SK-N-MC (cell line): Measurements from ENCODE around the gene ZNF30.
"Not testable (repeated sequence)": the region's sequence is repeated elsewhere in the genome, so short reads cannot be mapped to it uniquely, and the experiment has no call there.

Experiments
- DNase-seq: peaks from one replicate; pipeline ENCODE4 v3.0.0-alpha.2; 2011; ENCODE audit warnings: low read depth, low spot score
- H3K27ac ChIP-seq: fragments of 200-600 bp; sonication (generic); 2 replicates; pipeline ENCODE4 v1.5.1; 2016; ENCODE audit warnings: mixed run types
- H3K36me3 ChIP-seq: fragments of 200-600 bp; sonication (generic); 2 replicates; pipeline ENCODE4 v1.6.1; 2017; ENCODE audit warnings: antibody characterized with exemption, low read length, mixed read lengths; ENCODE audit not compliant: insufficient read depth
- H3K4me3 ChIP-seq: fragments of 200-600 bp; sonication (generic); 2 replicates; pipeline ENCODE4 v1.5.1; 2016
- H3K9ac ChIP-seq: fragments of 200-600 bp; sonication (generic); 2 replicates; pipeline ENCODE4 v1.8.0; 2017; ENCODE audit warnings: mixed run types, mixed read lengths; ENCODE audit not compliant: insufficient read length
- H3K9me3 ChIP-seq: fragments of 200-600 bp; sonication (generic); 2 replicates; pipeline ENCODE4 v1.6.1; 2017; ENCODE audit warnings: low read depth, mild to moderate bottlenecking, antibody characterized with exemption, low read length, moderate library complexity, mixed read lengths
- EZH2 ChIP-seq: fragments of 200-600 bp; sonication (generic); IDR thresholded peaks from one replicate; pipeline ENCODE4 v1.6.1; 2017; ENCODE audit warnings: antibody characterized with exemption
- FOXP2 ChIP-seq: optimal IDR thresholded peaks from 2 replicates; pipeline ENCODE3; 2011; ENCODE audit warnings: mild to moderate bottlenecking, moderate library complexity; ENCODE audit not compliant: insufficient read depth; ENCODE audit errors: extremely low read length, control extremely low read depth
- POLR2AphosphoS5 ChIP-seq: IDR thresholded peaks from 2 replicates; pipeline ENCODE4 v1.6.1; 2012; ENCODE audit warnings: mild to moderate bottlenecking, low read depth, low read length, borderline replicate concordance

The ZNF30 gene

DNA sequence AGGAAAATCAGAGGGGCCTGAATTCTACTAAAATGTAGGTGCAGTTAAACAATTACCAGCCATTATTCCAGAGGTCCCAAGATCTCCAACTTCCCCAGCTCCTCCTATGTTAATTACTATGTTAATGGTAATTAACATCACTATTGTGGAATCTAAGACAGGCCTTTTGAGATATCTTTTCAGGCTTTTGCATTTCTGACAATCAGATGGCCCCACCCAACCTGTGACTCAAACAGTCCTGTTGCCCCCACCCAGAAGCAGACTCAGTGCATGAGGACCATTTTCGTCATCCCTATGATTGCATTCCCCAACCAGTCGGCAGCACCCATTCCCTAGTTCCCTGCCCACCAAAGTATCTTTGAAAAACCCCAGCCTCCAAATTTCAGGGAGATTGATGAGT, 8.5 kb upstream of the ZNF30 start:
- H3K4me3 ChIP-seq: no peak overlapping the region
- H3K9me3 ChIP-seq: no peaks in the 10 kb centered on the region
- no peaks in the 10 kb centered on the region for H3K36me3 ChIP-seq
- H3K27ac ChIP-seq: no peak overlapping the region
- DNase-seq: no peak
- TF ChIP-seq POLR2AphosphoS5: no peak
- TF ChIP-seq FOXP2: no peak
- TF ChIP-seq EZH2: no peak
- no peak overlapping the region for H3K9ac ChIP-seq

DNA sequence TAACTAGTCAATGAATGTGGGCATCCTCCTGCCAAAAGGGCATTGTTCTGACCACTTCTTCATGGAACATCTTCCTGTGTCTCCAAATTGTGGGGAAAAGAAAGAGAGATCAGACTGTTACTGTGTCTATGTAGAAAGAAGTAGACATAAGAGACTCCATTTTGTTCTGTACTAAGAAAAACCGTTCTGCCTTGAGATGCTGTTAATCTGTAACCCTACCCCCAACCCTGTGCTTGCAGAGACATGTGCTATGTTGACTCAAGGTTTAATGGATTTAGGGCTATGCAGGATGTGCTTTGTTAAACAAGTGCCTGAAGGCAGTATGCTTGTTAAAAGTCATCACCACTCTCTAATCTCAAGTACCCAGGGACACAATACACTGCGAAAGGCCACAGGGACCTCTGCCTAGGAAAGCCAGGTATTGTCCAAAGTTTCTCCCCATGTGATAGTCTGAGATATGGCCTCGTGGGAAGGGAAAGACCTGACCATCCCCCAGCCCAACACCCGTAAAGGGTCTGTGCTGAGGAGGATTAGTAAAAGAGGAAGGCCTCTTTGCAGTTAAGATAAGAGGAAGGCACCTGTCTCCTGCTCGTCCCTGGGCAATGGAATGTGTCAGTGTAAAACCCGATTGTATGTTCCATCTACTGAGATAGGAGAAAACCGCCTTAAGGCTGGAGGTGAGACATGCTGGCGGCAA, 6.5 kb upstream of the ZNF30 start:
- not testable (repeated sequence) for H3K9ac ChIP-seq, DNase-seq, H3K27ac ChIP-seq, H3K9me3 ChIP-seq, H3K36me3 ChIP-seq, H3K4me3 ChIP-seq

- Histone ChIP-seq H3K9me3 (no peaks in the 10 kb centered on the region), H3K4me3 (no peak overlapping the region), H3K36me3 (peaks cover 4% of the 10 kb centered on the region; the same call in 1 of the 2 replicates), H3K9ac (no peak overlapping the region), H3K27ac (no peak overlapping the region)
- no peak for DNase-seq
- TF ChIP-seq EZH2: no peak
- TF ChIP-seq POLR2AphosphoS5: no peak
- TF ChIP-seq FOXP2: no peak
These were observed 1.3 kb upstream of the ZNF30 start for GRCh38 chr19:34925278-34925855.

- DNase-seq: no peak
- H3K9ac ChIP-seq: peak overlapping the region; percentile 75
- no peak for TF ChIP-seq FOXP2
- peak overlapping the region; percentile 84 for H3K4me3 ChIP-seq
- no peak overlapping the region for H3K27ac ChIP-seq
- no peaks in the 10 kb centered on the region for H3K9me3 ChIP-seq
- peaks cover 4% of the 10 kb centered on the region; the same call in 1 of the 2 replicates for H3K36me3 ChIP-seq
These were observed 380 bp upstream of the ZNF30 start for GRCh38 chr19:34926361-34926684.

DNA sequence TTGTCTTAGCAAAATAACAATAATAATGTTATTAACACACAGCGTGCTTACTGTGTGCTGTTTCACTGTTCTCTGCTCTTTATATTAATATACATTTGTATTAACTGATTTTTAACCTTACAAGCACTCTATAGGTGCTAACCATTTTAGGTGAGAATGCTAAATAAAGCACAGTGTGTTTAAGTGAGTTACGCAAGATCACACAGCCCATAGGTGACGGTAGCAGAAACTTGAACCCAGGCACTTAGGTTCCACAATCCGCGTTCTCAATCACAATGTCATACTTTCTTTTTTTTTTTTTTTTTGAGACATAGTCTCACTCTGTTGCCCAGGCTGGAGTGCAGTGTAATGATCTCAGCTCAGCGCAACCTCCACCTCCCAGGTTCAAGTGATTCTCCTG, 5.8 kb downstream of the ZNF30 start:
- Histone ChIP-seq H3K27ac (no peak overlapping the region), H3K36me3 (peaks cover 20% of the 10 kb centered on the region), H3K4me3 (no peak overlapping the region), H3K9me3 (no peaks in the 10 kb centered on the region), H3K9ac (no peak overlapping the region)
- DNase-seq: no peak
- no peak for TF ChIP-seq FOXP2
- TF ChIP-seq EZH2: no peak
- no peak for TF ChIP-seq POLR2AphosphoS5

DNA sequence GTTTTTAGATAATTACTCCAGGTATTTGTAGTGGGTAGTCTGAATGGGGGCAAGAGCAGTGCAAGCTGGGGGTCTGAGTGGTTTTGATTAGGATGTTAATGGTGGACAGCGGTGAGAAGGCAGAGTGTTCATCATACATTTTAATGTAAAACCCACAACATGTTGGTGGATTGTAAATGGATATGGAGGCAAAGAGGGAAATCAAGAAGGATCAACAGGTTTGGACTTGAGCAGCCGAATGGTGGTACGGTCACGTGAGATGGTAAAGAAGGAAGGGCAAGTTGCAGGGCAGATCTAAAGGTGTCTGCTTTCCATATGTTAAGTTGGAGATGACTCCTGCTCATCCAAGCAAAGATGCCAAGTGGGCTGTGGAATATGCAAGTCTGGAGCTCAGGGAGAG, 9.5 kb downstream of the ZNF30 start:
- Histone ChIP-seq H3K4me3 (no peak overlapping the region), H3K36me3 (peaks cover 18% of the 10 kb centered on the region; the same call in 1 of the 2 replicates), H3K9ac (no peak overlapping the region), H3K9me3 (no peaks in the 10 kb centered on the region), H3K27ac (no peak overlapping the region)
- no peak for DNase-seq
- TF ChIP-seq EZH2 (no peak), FOXP2 (no peak), POLR2AphosphoS5 (no peak)

GRCh38 chr19:34938886-34939285, 12.2 kb downstream of the ZNF30 start:
- TF ChIP-seq POLR2AphosphoS5: no peak
- no peak for TF ChIP-seq EZH2
- TF ChIP-seq FOXP2: no peak
- no peak overlapping the region for H3K9ac ChIP-seq
- no peak overlapping the region for H3K4me3 ChIP-seq
- H3K9me3 ChIP-seq: peaks cover 6% of the 10 kb centered on the region; the same call in 1 of the 2 replicates
- H3K36me3 ChIP-seq: peaks cover 14% of the 10 kb centered on the region
- DNase-seq: no peak
- H3K27ac ChIP-seq: no peak overlapping the region

GRCh38 chr19:34943861-34944573, 17.3 kb downstream of the ZNF30 start:
- TF ChIP-seq EZH2: no peak
- Histone ChIP-seq H3K27ac (no peak overlapping the region), H3K36me3 (peaks cover 18% of the 10 kb centered on the region), H3K9ac (no peak overlapping the region), H3K4me3 (no peak overlapping the region), H3K9me3 (peaks cover 12% of the 10 kb centered on the region)
- no peak for DNase-seq

DNA sequence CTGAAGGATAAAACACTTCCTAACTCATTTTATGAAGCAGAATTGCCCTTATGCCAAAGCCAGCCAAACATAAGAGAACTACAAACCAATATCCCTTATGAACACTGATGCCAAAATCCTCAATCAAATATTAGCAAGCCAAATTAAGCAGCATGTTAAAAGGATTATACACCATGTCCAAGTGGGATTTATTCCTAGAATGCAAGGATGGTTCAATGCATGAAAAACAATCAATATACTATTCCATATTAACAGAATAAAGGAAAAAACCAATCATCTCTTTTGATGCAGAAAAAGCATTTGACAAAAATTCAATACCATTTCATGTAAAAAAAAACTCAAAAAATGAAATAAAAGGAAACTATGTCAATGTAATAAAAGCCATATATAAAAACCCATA, 26.4 kb downstream of the ZNF30 start:
- TF ChIP-seq EZH2: no peak
- Histone ChIP-seq H3K4me3 (no peak overlapping the region), H3K9me3 (0 out of 2 replicates have a peak, but pooled peaks cover 4% of the 10 kb centered on the region), H3K27ac (no peak overlapping the region), H3K9ac (no peak overlapping the region), H3K36me3 (no peaks in the 10 kb centered on the region)
- no peak for DNase-seq
